AG09319 (cell line): ENCODE data around the gene VSTM1.

Experiments used
- DNase-seq: peaks from one replicate; pipeline ENCODE4 v3.0.0-alpha.2; 2010; ENCODE audit warnings: low read depth; ENCODE audit errors: extremely low read depth
- CTCF ChIP-seq: IDR thresholded peaks from 2 replicates; pipeline ENCODE4 v1.5.1; 2011; ENCODE audit warnings: low read depth, mild to moderate bottlenecking, inconsistent platforms, low read length, moderate library complexity

The VSTM1 gene

GRCh38 chr19:54063350-54064116, at the start of gene VSTM1:
TSS of gene VSTM1 (minus strand) at chr19:54063897. CDS start at chr19:54063777, 120 bp downstream.
- DNase-seq, result no peak
- no peak for TF ChIP-seq CTCF

GRCh38 chr19:54109651-54110050, 46.0 kb upstream of the VSTM1 start:
- DNase-seq, result no peak
- TF ChIP-seq CTCF, result no peak

- DNase-seq, result no peak
- no peak for TF ChIP-seq CTCF
These were observed 44.8 kb upstream of the VSTM1 start for GRCh38 chr19:54108496-54108895.

- DNase-seq, result no peak
- no peak for TF ChIP-seq CTCF
These were observed 44.3 kb upstream of the VSTM1 start for GRCh38 chr19:54107876-54108490.

- no peak for TF ChIP-seq CTCF
- DNase-seq, result no peak
These were observed 43.0 kb upstream of the VSTM1 start for GRCh38 chr19:54106716-54107115.

GRCh38 chr19:54105796-54106195, 42.1 kb upstream of the VSTM1 start:
- no peak for TF ChIP-seq CTCF
- DNase-seq, result no peak

- DNase-seq, result no peak
- TF ChIP-seq CTCF, result no peak
These were observed 41.5 kb upstream of the VSTM1 start for GRCh38 chr19:54104998-54105715.
